SKM-1 (cell line): Measurements from ENCODE around the gene CACNA2D4.

Source experiments
- DNase-seq: peaks from one replicate; lab custom pipeline; 2025; ENCODE audit not compliant: unreplicated experiment; lab: John Stamatoyannopoulos, UW

Gene CACNA2D4

DNA sequence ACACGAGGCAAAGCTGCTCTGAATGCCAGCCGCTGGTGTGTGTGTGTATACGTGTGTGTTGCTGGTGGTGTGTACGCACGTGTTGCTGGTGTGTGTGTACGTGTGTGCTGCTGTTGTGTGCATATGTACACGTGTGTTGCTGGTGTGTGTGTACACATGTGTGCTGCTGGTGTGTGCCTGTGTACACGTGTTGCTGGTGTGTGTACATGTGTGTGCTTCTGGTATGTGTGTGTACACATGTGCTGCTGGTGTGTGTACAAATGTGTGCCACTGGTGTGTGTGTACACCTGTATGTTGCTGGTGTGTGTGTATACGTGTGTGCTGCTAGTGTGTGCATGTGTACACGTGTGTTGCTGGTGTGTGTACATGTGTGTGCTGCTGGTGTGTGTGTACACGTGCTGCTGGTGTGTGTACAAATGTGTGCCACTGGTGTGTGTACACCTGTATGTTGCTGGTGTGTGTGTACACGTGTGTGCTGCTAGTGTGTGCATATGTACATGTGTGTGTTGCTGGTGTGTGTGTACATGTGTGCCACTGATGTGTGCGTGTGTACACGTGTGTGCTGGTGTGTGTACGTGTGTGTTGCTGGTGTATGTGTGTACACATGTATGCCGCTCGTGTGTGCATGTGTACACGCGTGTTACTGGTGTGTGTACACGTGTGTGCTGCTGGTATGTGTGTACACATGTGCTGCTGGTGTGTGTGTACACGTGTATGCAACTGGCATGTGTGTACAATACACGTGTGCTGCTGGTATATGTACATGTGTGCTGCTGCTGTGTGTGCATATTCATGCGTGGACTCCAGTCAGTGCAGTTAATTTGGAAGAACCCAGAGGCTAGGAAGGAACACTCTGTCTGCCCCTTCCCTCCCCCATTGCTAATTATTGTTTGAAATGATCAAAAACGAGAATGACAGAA is 47.2 kb downstream of the CACNA2D4 start:
- DNase-seq, result no peak

- no peak for DNase-seq
Measured at GRCh38 chr12:1870086-1870485, 48.4 kb downstream of the CACNA2D4 start.

GRCh38 chr12:1869145-1869544 is 49.3 kb downstream of the CACNA2D4 start:
- no peak for DNase-seq

- no peak for DNase-seq
Measured at GRCh38 chr12:1865284-1865866, 53.1 kb downstream of the CACNA2D4 start.

DNA sequence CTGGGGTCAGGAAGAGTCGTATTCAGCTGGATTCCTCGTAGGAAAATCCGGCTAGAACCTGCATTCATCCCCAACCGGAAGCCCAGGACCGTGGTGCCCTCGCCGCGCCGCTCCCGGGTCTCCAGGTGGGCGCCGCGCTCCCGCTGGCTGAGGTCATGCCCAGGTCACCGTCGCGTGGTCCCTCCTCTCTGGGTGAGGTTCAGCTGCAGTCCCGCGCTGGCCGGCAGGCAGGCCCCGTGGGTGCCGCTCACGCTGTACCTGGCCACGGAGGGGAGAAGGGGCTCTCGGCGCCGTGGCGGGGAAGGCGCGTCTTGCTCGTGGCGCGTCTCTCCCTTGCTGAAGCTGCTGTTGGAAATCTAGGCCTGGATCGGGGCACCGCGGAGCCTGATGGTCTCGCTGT is 53.6 kb downstream of the CACNA2D4 start:
- DNase-seq, result no peak

DNA sequence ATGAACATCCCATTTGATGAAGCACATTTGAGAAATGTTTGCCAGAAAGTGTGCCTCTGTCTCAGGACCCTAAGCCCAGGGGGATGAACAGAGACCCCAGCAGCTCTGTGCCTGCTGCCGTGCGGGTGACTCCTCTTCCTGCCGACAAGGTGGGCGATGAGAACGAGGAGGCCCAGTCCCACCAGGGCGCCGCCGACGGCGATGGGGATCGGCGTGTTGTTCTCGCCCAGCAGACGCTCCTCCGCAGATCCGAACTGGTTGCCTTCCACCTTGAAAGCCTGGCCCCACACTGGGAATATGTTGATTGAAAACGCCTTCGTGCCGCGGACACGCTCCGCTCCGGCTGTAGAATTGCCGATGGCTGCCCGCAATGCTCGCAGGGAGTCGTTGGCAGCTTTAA is 54.0 kb downstream of the CACNA2D4 start:
- DNase-seq, result no peak

GRCh38 chr12:1863823-1864222 is 54.6 kb downstream of the CACNA2D4 start:
- no peak for DNase-seq

DNA sequence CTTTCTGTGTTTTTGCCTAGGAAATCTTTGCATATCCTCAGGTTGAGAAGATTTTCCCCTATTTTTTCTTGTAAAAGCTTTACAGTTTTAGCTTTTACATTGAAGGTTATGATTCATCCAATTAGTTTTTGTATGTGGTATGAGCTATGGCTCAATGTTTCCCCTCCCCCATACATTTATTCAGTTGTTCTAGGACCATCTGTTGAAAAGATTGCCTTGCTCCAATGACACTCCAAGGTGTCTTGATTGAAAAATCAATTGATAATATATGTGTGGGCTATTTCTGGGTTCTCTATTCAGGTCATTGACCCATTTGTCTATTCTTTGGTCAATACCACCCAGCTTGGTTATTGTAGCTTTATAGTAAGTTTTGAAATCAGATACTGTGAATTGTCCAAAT is 55.5 kb downstream of the CACNA2D4 start:
- no peak for DNase-seq

DNA sequence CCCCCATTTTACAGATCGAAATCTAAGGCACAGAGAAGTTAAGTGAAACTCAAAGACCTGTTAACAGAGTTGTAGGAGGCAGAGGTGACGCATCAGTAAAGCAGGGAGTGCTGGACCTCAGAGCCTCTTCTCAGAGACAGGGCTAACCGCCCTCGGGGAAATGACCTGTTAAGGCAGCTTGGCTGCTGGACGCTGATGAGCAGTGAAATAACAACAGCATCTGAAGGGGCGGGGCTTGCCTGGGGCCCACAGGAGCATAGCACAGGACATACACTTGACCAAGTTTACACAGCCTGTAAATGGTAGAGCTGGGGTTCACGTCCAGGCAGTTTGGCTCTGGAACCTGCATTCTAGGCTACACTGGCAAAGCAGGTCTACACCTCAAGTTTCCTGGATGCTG is 58.8 kb downstream of the CACNA2D4 start:
- DNase-seq, result no peak

GRCh38 chr12:1858456-1858855 is 60.0 kb downstream of the CACNA2D4 start:
- no peak for DNase-seq

DNA sequence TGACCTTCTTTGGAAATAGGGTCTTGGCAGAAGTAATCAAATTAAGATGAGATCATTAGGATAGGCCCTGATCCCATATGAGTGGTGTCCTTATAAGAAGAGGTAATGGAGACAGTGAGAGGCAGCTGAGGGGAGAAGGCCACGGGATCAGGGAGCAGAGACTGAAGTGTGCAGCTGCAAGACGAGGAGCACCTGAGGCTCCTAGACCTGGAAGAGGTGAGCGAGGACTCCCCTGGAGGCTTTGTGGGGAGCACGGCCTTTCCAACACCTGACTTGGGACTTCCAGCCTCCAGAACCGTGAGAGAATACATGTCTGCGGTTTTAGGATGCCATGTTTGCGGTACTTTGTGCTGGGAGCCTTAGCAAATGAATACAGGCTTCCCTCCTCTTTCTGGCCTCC is 60.6 kb downstream of the CACNA2D4 start:
- no peak for DNase-seq

GRCh38 chr12:1857086-1857485 is 61.4 kb downstream of the CACNA2D4 start:
- DNase-seq, result no peak

GRCh38 chr12:1855241-1855640 is 63.2 kb downstream of the CACNA2D4 start:
- DNase-seq, result no peak

DNA sequence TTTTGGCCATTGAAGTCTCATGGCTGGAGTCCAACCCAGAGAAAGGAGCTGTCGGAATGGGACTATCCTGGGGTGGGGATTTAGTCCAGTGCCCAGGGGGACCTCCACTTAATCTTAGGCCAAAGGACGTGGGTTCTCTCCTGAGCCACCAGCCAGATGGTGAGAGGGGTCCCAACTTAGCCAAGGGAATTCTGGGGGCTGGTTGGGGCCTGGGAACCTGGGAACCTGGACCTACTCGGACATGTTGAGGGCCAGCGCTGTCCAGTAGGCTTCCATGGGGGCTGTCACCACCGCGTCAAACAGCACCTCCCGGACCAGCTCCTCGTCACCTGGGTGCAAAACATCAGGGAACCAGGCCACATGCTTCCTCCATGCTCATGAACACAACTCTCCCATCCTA is 64.7 kb downstream of the CACNA2D4 start:
- DNase-seq, result no peak

DNA sequence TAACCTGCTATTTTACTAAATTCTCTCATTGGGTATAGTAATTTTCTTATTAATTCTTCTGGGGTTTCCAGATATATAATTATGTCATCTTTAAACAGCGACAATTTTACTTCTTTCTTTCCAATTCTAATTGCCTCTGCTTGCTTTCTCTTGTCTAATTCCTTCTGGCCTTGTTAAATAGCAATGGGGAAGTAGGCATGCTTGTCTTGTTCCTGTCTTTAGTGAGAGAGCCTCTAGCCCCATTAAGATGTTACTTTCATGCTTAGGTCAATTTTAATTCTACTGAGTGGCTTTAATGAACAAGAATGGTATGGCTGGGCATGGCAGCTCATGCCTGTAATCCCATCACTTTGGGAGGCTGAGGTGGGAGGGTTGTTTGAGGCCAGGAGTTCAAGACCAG is 66.4 kb downstream of the CACNA2D4 start:
- no peak for DNase-seq

DNA sequence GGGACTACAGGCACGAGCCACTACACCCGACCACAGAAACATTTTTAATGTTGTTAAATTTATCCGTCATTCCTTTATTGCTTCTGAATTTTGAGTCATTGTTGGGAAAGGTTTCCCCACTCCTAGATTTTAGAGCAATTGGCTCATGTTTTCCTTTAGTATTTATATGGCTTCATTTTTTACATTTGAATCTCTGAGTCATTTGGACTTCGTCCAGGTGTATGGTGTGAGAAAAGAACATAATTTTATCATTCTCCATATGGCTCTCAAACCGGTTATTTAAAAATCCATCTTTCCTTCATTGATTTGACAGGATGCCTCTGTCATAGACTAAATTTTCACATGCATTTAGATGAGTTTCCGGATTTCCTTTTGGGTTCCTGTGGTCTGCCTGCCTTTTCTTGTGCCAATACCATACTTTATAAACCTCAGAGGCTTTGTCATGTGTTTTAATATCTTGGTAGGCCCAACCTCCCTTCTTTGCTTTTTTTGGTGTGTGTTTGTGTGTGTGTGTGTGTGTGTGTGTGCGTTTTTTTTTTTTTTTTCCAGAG is 67.2 kb downstream of the CACNA2D4 start:
- DNase-seq, result no peak

DNA sequence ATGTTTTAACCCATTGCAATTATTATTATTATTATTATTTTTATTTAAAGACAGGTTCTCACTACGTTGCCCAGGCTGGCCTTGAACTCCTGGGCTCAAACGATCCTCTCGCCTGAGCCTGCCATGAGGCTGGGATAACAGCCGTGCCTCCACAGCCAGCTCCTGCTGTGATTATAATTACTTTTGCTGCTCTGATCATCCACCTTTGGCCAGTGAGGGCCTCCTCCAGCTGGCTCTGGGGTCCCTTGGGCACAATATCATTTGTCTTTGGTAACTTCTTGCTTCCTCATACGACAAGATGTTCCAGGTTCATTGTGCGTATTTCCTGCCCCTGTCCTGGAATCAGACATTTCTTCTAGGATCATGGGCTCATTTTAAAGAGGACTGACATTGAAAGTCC is 69.7 kb downstream of the CACNA2D4 start:
- DNase-seq, result no peak

GRCh38 chr12:1848146-1848545 is 70.3 kb downstream of the CACNA2D4 start:
- DNase-seq, result no peak

DNA sequence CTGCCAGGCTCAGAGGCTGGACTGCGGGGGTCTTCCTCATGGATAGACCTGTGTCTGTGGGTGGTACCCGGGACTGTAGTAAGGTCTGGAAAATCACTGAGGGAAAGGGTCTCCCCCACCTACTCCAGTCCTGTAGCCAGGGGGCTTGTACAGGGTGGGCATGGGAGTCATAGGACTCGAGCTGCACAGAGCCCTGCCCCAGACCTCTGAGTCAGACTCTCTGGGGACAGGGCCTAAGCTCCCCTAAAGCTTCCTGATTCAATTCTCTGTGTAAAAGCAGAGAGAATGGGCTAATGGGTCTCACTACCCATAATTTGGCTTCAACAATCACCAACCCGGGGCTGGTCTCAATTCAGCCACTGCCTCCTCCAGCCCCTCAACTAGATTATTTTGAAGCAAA is 71.0 kb downstream of the CACNA2D4 start:
- no peak for DNase-seq

DNA sequence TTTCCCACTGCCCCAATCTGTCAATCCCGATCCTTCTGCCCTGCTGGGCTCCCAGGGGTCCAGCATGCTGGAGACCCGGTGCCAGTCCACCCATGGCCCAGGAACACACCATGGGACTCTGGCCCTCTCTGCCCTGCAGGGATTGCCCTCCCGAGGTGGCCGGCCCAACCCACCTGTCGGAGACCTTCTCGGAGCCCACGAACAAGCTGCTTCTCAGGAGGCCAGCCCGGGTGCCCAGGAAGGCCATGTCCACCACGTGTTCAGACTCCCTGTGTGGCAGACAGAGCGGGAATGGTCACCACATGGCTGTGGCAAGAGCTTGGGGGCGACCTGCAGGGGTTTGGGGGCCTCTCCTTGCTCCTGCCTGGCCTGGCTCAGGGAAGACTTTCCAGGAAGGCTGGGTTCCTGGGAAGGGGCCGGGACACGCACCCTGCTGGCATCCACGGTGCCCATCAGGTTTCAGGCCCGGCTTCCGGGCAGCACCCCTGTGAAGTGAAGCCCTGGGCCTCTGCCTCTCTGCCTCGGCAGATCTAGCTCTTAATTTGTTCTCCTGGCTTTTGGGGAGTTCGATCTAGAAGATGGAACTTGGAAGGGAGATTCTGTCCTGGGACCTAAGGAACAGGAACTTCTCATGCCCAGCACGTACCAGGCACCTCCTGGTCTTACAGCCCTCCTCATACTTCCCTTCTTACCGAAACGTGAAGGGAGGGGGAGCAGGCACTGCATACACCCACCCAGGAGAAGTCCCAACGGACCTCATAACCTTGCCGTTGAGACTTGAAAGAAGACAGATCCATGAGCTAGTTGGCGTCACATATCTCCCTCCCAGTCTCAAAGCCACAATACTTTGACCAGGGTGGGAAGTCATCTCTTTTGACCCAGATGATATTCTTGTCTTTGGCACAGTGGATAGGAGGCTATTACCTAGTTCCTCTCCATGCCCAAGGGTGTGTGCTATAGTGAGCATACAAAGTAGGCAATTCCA is 71.7 kb downstream of the CACNA2D4 start:
- DNase-seq, result no peak

DNA sequence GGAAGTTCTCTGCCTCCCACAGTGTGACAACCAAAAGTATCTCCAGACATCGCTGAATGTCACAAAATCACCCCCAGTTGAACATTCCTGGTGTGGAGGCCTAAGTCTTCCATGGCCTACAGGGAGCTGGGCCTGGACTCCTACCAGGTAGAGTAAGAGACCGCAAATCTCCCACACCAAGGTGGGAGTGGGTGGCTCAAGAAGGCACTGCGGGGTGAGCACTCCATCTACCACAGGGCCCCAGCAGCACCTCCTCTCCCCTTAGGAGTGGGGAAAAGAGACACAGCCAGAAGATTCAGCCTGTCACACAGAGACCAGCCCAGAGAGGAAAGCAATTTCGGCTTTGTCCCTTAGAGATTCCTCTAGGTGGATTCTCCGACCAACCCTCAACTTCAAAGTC is 72.6 kb downstream of the CACNA2D4 start:
- no peak for DNase-seq
